HL-60/S4 treated with phorbol 12-myristate 13-acetate at 8.2 ng/mL for 4 days and 3 days (cell line): ENCODE data around the gene MYH7.
"Not testable (repeated sequence)": the region's sequence is repeated elsewhere in the genome, so short reads cannot be mapped to it uniquely, and the experiment has no call there.

Source experiments
- in situ Hi-C: fragments of 300-500 bp; cut with MboI; formaldehyde crosslinking; loops from 2 replicates; pipeline ENCODE4 v1.15.0; 2022; ENCODE audit warnings: low sequenced_read_pairs

Gene MYH7

GRCh38 chr14:23435543-23436326 is at the start of gene MYH7:
Gene MYH7 (minus strand): TSS chr14:23435660. CDS start chr14:23433732, 1,928 bp downstream.
- in situ Hi-C loops: no loop called here

GRCh38 chr14:23483236-23483854 is 47.9 kb upstream of the MYH7 start:
- in situ Hi-C loops: loop anchor here (10.0 kb wide), 1 partner anchor 71 kb away; the partner anchor contains the start of genes THTPA and ZFHX2

GRCh38 chr14:23482823-23483148 is 47.3 kb upstream of the MYH7 start:
- in situ Hi-C loops: loop anchor here (10.0 kb wide), 1 partner anchor 72 kb away; the partner anchor contains the start of genes THTPA and ZFHX2

- in situ Hi-C loops: loop anchor here (10.0 kb wide), 1 partner anchor 73 kb away; the partner anchor contains the start of genes THTPA and ZFHX2
Observed at GRCh38 chr14:23481979-23482822, 46.7 kb upstream of the MYH7 start.

- in situ Hi-C loops: loop anchor here (10.0 kb wide), 1 partner anchor 73 kb away; the partner anchor contains the start of genes THTPA and ZFHX2
Observed at GRCh38 chr14:23481362-23481970, 46.0 kb upstream of the MYH7 start.

GRCh38 chr14:23478109-23478759 is 42.8 kb upstream of the MYH7 start:
- in situ Hi-C loops: no loop called here

- in situ Hi-C loops: no loop called here
Observed at GRCh38 chr14:23470947-23471346, 35.5 kb upstream of the MYH7 start.

GRCh38 chr14:23469906-23470403 is 34.5 kb upstream of the MYH7 start:
- in situ Hi-C loops: no loop called here

- in situ Hi-C loops: no loop called here
Observed at GRCh38 chr14:23469127-23469905, 33.9 kb upstream of the MYH7 start, which contains the start of gene NGDN. Gene NGDN (plus strand): TSS chr14:23469703. CDS start chr14:23469716, 13 bp downstream.

- in situ Hi-C loops: no loop called here
Observed at GRCh38 chr14:23468704-23469126, 33.3 kb upstream of the MYH7 start.

GRCh38 chr14:23465261-23465660 is 29.8 kb upstream of the MYH7 start:
- in situ Hi-C loops: no loop called here

- in situ Hi-C loops: no loop called here
Observed at GRCh38 chr14:23464700-23465099, 29.2 kb upstream of the MYH7 start.

GRCh38 chr14:23460960-23461359 is 25.5 kb upstream of the MYH7 start:
- in situ Hi-C loops: no loop called here

- in situ Hi-C loops: no loop called here
Observed at GRCh38 chr14:23457587-23458445, 22.4 kb upstream of the MYH7 start.

GRCh38 chr14:23456883-23457586 is 21.6 kb upstream of the MYH7 start:
- in situ Hi-C loops: not testable (repeated sequence)

- in situ Hi-C loops: no loop called here
Observed at GRCh38 chr14:23454445-23454856, 19.0 kb upstream of the MYH7 start.

- in situ Hi-C loops: no loop called here
Observed at GRCh38 chr14:23452237-23452636, 16.8 kb upstream of the MYH7 start.

GRCh38 chr14:23450379-23450778 is 14.9 kb upstream of the MYH7 start:
- in situ Hi-C loops: no loop called here
